NCI-H345 (cell line): Measurements from ENCODE around the gene RPP14.
"Not testable (repeated sequence)": the region's sequence is repeated elsewhere in the genome, so short reads cannot be mapped to it uniquely, and the experiment has no call there.

ENCODE experiments used
- DNase-seq: peaks from one replicate; lab custom pipeline; 2025; lab: John Stamatoyannopoulos, UW

The RPP14 gene

DNA sequence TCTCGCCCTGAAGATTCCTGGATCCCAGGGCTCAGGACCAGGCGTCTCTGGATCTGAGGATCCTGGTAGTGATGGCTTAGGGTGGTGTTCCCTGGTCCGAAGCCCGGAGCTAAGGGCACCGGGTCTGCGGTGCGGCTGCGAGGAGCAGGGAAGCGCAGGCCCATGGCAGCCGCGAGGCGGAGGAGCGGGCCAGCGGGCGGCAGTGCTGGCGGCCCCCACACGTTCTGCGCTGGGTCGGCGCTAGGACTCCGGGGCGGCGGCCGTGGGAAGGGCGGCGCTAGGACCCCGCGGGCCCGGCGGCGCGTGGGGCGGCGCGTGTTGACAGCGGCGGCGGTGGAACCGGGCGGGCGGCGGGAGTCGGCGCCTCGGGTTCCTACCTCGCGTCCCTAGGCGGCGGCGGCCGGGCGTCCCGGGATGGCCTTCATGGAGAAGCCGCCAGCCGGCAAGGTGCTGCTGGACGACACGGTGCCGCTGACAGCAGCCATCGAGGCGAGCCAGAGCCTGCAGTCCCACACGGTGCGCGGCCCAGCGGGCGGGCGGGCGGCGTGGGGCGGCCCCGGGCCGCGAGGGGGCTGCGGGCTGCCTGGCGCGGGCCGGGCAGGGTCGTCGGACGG lies 26.6 kb downstream of the RPP14 start, which contains the start of gene PXK:
TSS of gene PXK (plus strand) at position 318 of the 614 bp plus-strand sequence. CDS start at position 415, 97 bp downstream.
- peak; percentile 54 for DNase-seq

DNA sequence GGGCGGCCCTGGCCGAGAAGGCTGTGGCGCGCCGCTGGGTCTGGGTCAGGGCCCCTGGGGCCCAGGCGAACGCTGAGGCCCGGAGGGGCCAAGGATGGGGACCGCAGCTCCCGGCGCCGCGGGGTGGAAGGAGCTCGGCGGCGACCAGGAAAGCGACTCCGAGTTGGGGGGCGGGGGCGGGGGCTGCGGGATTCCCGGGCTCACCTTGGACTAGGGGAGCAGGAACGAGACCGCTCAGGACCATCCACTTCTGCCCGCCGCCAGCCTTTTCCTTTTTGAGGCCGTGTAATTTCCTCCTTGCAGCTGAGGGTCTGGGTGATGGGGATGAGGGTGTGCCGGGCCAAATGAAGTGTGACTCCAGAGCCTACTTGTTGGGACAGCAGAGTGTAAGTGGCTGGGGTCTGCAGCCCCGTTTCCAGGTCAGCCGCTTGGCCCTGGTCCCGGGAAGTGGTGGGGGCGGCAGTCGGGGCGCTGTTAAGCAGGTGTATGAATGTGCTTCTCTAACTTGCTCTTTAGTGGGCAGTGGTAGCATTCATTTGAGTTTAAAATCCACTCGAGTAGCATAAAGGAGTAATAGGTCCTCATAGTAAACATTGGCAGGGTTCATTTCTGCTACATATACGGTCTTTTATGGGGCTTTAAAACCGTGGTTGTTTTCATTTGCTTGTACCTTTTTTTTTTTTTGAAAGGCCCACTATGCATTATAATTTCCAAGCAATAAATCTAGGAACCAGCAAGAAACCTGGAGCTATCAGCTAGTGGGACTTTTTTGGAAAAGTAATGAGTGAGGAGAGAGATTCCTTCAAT lies 27.4 kb downstream of the RPP14 start:
- peak; percentile 2 for DNase-seq

DNA sequence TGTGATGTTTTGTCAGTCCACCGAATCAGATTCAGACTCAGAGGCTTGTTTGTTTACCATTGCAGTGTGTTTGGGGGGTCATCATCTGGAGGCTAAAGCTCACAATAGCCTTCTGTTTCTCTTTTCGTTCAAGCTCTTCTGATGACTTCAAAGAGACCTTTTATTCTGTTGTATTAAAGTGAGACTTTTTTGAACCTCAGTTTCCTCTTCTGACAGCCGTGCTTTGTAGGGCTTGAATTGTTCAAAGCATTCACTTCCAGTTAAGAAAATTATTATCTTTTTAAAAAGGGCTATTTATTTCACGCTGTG lies 27.9 kb downstream of the RPP14 start:
- DNase-seq, result no peak

DNA sequence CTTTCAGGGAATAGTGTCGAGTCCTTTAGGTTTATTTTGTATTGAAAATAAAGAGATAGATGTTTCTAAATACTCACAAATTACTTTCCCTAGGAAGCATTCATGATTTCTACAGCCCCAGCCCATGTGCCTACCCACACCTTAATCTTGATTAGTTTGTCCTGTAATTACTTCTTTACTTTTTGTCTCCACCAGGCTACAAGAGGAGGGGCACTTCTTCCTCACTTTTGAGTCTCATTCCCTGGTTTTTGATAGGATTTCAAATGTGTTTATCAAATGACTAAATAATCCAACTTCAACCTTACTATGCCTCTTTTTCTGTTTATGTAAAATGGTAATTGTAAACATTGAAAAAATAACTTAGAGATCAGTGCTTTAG lies 28.4 kb downstream of the RPP14 start:
- no peak for DNase-seq

DNA sequence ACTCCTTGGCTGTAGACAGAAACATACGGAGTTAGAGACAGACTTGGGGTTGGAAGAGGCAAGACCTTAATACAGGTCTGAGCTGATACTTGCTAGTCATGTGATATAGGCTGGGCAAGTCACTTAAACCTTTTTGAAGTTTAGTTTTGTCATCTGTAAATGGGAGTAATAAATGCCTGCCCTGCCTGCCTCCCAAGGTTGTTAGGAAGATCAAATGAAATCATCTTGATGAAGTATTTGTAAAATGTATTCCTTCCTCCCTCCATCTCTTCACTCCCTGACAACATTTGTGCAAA lies 29.6 kb downstream of the RPP14 start:
- DNase-seq, result no peak

DNA sequence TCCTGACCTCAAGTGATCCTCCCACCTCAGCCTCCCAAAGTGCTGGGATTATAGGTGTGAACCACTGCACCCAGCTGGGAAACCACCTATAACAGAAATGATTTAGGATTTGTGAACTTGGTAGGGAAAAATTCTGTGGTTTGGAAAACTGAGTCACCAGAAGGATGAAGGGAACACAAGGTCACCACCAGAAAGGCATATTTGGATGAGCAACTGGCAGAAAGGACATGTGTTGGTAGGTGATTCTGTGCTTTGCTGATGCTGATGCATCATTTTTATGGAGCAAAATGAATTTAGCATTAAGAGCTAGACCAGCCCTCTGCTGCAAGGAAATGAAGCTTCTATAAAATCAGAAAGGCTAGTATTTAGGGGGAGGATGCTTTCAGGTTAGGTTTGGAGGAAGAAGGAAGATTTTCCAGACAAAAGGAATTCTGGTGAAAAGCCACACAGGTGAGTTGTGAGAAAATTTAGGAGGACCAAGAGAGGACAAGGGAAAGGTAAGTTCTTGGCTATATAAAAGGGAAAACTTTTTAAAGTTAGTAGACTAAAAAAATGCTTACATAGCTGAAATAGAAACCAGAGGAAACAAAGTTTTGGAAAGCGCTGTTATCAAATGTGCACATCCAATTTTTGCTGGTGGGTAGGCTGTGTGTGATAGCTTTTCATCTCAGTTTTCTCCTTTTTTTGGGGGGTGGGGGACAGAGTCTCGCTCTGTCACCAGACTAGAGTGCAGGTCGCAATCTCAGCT lies 30.3 kb downstream of the RPP14 start:
- DNase-seq, result no peak

DNA sequence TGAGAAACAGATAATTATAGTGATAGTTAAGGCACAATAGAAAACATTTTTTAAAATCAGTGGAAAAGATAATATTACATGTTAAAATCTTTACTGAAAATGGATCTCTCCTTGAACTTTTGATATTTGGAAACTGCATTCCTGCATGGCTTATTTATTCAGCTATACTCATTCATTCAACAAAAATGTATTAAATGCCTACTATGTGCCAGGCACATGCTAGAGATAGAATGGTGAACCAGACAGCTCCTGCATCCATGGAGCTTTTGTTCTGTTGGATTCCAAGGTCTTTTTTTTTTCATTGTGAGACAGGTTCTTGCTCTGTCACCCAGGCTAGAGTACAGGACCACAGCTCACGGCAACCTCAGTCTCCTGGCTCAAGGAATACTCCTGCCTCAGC lies 31.1 kb downstream of the RPP14 start:
- no peak for DNase-seq

DNA sequence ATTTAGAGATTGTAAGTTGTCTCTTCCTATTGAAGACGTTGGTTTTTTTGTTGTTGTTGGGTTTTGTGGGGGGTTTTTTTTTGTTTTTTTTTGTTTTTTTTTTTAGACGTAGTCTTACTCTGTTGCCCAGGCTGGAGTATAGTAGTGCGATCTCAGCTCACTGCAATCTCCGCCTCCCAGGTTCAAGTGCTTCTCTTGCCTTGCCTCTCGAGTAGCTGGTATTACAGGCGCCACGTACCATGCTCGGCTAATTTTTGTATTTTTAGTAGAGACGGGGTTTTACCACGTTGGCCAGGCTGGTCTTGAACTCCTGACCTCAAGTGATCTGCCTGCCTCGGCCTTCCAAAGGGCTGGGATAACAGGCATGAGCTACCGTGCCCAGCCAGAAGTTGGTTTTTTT lies 33.1 kb downstream of the RPP14 start:
- DNase-seq, result not testable (repeated sequence)

DNA sequence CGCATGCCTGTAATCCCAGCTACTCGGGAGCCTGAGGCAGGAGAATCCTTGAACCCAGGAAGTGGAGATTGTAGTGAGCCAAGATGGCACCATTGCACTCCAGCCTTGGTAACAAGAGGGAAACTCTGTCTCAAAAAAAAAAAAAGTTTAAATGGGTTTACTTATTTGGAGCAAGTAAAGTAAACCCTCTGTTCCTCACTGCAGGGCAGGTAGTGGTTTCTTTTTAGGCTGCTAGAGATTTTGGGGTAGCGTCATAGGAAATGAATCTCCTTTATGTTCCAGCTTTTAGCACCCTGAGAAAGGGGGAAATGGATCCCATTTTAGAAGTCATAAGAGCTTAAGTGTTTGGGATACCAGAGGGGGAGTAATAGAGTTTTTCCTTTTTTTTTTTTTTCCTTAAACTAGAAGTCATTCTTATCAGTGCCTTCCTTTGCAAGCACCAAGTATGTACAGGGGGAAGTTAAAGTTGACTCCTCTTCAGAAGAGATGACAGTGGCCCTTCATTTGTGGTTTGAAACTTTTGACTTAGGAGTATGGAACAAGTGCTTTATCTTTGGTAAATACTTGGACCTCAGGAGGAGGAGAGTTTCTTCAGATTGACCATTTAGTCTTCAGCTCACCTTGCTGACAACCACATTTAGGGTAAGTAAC lies 34.7 kb downstream of the RPP14 start:
- DNase-seq, result no peak

DNA sequence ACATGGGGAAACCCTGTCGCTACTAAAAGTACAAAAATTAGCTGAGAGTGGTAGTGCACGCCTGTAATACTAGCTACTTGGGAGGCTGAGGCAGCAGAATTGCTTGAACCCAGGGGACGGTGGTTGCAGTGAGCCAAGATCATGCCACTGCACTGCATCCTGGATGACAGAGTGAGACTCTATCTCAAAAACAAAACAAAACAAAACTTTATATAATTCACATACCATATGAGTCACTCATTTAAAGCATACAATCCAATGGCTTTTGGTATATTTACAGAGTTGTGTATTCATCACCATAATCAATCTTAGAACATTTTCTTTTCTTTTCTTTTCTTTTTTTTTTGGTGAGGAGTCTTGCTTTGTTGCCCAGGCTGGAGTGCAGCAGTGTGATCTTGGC lies 35.3 kb downstream of the RPP14 start:
- no peak for DNase-seq

DNA sequence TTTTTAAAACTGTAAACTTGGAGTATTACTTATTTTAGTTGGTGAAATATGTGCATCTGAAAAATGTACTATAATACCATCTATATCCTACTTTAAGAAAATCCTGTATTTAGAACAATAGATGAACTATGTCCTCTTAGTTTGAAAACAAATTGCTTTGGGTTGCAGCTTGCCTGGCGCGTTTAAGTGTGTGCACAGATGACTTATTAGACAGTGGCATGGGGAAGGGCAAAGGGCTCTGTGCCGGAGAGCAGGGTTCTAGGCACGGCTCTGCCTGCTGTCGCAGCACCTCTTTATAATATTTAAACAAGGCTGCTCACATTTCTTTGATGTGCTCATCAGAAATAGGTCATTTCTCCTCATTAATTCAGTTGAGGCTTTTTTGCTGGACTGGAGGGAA lies 36.6 kb downstream of the RPP14 start:
- no peak for DNase-seq

DNA sequence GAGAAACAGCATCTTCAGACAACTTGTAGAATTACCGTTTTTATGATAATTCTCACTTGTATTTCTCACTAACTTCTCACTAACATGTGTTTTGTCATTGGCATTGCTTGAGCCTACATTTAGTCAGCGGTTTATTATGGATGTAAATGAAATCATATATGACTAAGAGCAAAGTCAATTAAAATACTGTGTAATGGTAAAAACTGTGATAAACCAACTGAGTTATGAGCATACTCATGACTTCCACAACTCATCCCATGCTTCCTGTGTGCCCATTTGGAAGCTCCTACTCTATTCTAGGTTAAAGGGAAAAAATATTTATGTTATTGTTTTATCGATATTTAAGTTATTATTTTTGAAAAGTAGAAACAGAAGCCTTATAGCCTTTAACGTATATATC lies 39.4 kb downstream of the RPP14 start:
- DNase-seq, result no peak

DNA sequence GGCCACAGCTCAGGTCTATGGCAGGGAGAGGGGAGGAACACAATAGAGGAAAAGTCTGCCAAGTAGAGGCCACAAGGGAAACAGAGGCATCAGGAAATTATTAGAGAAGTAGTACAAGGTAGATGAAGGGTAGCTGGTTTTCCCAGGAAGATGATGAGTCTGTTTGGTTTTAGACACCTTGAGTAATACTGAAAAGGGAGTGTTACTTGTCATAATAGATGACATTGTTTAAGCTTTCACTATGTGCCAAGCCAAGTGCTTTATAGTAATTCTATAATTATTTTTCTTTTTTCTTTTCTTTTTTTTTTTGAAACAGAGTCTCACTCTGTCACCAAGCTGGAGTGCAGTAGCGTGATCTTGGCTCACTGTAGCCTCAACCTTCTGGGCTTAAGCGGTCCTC lies 40.3 kb downstream of the RPP14 start:
- no peak for DNase-seq

DNA sequence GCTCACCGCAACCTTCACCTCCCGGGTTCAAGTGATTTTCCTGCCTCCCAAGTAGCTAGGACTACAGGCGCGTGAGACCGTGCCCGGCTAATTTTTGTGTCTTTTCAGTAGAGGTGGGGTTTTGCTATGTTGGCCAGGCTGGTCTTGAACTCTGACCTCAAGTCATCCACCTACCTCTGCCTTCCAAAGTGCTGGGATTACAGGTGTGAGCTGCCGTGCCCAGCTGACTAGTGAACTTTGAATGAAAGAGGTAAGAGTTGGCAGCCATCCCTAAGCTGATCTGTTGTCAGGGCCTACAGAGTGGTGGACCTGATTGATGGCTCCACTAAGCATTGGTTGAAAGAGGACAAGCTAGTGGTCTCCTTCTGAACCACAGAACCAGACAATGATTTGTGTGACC lies 41.9 kb downstream of the RPP14 start:
- DNase-seq, result no peak

DNA sequence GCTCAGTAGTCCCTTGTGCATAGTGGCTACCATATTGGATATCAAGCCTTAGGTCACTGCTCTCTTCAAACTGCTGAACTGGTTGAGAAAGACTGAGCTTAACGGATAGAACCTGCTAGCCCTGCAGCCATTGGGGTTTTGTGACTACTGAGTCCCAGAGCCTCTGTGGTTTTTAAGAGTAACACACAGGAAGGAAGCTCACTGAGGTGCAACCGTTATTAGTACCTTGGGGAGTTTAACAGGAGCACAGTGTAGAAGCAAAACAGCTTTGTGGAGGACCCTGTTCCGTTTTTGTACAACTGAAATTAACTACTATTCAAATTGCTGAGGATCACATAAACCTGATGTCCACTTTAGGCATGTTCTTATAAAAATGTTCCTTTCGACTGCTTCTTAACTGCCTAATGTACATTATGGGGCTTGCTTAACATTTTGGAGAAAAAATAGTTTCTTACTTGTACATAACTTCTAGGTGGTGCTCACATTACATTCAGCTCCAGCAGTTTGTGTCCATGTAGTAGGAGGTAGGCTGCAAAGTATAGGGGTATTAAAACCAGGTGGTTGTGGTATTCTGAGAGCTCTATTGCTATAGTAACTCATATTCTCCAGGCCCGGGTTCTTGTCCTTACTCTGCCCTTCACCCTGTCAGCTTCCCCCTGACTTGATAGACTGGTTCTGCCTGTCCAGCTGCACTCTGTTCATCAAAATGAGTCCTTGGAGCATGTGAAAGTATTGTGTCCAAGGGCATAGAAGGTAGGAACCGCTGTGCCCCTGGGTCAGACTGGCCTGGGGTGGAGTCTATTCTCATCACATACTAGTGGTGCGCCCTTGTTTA lies 44.0 kb downstream of the RPP14 start:
- no peak for DNase-seq

DNA sequence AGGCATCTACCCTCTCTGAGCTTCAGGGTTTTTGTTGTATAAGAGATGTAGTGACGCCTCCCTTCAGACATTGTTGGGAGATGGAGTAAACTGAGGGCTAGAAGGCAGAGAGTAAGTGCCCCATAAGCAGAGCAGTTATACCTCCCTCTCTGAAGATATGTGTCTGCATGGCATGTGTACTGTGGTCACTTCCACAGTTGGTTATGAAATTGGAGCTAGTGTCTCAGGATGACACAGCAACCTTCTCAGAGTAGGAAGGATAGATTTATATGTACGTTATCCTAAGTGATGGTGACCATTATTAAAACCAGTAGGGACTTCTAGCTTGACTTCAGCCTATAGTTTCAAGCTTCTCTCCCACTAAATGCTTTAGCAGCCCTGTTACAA lies 44.6 kb downstream of the RPP14 start:
- no peak for DNase-seq

DNA sequence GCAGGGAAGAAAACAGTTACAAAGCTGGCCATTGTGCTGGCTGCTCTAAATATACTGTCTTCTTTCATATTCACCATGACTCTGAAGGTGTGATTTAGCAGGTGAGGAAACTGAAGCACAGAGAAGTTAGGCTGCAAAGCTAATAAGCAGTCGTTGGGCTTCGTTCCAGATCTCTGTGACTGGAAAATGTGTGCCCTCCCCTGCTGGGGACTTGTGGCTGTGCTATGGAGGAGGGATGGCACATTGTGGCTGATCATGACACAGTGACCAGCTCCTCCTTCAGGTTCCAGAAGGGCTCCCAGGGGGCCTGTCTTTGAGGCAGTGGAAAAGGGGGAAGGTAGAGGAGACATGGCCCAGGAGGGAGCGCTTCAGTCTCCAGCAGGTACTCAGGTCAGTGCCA lies 45.9 kb downstream of the RPP14 start:
- DNase-seq, result peak; percentile 2

DNA sequence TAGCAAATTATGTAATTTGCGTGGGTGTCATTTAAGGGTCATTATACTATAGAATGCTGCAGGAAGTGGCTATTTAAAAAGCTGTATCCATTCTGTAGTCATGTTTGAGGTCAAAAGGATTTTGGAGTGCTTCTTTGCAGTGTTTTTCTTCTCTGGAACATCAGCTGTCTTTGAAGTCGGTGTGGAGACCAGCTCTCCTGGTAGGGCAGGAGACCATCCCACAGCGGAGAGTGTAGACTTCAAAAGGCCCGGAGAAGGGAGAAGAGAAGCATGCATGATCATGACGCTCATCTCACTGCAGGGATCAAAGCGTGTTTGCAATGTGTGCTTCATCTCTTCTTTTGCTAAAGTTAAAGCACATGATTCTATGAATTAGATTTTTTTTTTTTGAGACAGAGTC lies 46.6 kb downstream of the RPP14 start:
- no peak for DNase-seq

DNA sequence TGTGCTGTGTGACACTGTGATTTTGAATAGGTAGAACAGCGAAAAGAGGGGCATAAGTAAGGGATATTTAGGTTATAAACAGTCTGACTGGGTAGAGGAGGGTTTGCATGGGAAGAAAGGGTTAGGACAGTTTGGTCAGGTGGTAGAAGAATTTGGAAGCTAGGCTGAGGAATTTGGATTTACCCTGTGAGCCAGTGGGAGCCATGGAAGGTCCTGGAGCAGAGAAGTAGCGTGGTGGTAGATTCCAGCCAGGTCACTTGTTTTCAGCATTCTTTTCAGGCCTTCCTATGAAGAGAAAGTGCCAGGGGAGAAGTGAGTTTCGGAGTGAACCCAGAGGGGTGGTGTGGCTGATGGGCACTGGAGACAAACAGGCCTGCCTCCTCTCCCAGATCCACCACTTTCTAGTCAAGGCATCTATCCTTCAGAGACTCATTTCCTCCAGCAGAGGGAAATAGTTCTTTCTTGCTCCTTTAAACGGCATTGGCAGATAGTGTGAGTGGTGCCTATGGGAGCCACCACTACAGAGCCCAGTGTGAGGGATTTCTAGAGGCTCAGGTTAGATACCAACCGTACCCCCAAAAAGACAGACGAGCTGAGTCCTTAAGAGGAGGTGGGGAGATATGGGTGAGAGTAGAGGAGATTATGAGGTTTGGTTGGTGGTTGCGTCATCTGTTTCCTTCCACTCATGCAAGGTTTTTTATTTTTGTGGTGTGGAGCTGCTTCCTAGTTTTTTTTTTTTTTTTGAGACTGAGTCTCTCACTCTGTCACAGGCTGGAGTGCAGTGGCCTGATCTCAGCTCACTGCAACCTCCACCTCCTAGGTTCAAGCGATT lies 47.9 kb downstream of the RPP14 start:
- DNase-seq, result no peak

DNA sequence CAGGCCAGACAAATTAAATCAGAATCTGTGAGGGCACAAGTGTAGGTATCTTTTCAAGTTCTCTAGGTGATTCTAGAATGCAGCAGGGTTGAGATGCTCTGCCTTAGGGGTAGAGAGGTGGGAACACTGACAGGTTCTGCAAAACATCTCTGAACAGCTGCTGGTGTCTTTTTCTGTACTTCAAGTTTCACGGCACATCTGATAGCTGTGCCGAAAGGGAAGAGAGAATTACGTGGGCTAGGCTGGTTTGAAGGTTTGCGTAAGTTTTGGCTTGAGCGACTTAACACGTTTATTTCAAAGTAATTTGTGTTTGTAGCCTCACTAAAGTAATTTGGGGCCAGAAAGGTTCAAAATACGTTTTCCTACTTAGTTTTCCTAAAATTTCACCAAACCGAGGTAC lies 49.1 kb downstream of the RPP14 start:
- DNase-seq, result no peak

DNA sequence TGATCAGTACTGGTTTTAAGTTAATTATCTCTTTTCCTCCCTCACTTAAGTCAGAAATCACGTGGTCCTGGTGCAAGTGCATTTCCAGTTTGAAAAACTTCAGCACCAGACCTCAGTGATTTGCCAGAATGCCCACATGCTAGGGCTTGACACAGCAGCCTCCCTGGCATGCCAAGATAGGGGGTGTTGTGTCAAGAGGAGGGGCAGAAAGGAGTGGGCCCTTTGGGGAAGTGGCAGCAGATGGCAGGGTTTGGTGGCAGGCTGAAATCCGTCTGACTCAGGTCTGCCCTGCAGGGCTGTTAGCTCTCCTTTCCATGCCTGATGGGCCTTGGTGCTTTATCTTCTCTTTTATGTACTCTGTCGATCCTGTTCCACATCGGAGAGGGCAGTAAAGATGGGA lies 50.0 kb downstream of the RPP14 start:
- DNase-seq, result no peak
